Measurements from ENCODE around the gene DENND1A. TPM values are rescaled to one million over a fixed set of nuclear protein-coding genes. Genes with fewer than 3 reads are reported as not detected.
"Not testable (repeated sequence)": the region's sequence is repeated elsewhere in the genome, so short reads cannot be mapped to it uniquely, and the experiment has no call there.

DENND1A gene
- total RNA-seq, 2 experiments from 2014 or later: 18.5 to 20.1 TPM

DNA sequence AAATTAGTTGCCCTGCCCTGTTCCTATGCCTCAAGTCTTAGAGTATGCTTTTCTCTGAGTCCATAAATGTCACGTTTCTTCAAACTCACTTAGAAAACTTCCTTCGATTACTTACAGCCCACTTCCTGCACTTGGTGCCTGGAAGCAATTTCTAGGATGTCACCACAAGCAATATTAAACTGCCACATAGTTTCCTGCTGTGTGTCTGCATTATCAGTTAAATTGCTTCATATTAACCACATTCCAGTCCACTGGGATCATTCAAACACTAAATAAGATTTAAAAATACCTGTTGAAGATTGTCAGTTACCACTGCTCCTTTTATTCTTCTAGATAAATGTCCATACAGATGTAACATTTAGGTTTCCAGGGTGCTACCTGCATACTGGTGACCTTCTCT, 4.1 kb downstream of the DENND1A start:
- POLR2A ChIA-PET: no interaction called here
- CTCF ChIA-PET: no interaction called here

DNA sequence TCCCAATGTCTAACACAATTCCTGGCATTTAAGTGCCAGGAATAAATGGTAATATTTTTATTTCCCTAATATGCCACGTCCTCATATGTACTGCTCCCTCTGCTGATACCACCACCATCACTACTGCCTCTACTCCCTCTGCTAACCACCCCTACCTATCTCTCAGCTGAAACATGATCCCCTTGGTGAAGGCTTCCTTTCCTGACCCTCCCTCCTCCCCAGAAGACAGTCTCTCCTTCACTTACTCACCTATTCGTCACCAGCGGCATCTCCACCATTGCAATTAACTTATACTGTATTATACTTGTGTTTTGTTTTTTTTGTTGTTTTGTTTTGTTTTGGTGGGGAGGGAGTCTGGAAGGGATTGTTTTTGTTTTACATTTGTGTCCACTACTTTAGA, 4.8 kb downstream of the DENND1A start:
- ChIA-PET CTCF (no interaction called here), POLR2A (no interaction called here)

GRCh38 chr9:123924727-123925126, 5.2 kb downstream of the DENND1A start:
- POLR2A ChIA-PET: no interaction called here
- CTCF ChIA-PET: no interaction called here

GRCh38 chr9:123923884-123924283, 6.0 kb downstream of the DENND1A start:
- CTCF ChIA-PET: no interaction called here
- POLR2A ChIA-PET: no interaction called here

- CTCF ChIA-PET: no interaction called here
- POLR2A ChIA-PET: no interaction called here
Observed at GRCh38 chr9:123923377-123923776, 6.5 kb downstream of the DENND1A start.

- CTCF ChIA-PET: no interaction called here
- POLR2A ChIA-PET: no interaction called here
Observed at GRCh38 chr9:123922911-123923310, 7.0 kb downstream of the DENND1A start.

GRCh38 chr9:123922431-123922830, 7.5 kb downstream of the DENND1A start:
- ChIA-PET CTCF (no interaction called here), POLR2A (no interaction called here)

GRCh38 chr9:123914517-123915196, 15.3 kb downstream of the DENND1A start:
- CTCF ChIA-PET: no interaction called here
- POLR2A ChIA-PET: no interaction called here

GRCh38 chr9:123912167-123912897, 17.6 kb downstream of the DENND1A start:
- ChIA-PET POLR2A (no interaction called here), CTCF (no interaction called here)

DNA sequence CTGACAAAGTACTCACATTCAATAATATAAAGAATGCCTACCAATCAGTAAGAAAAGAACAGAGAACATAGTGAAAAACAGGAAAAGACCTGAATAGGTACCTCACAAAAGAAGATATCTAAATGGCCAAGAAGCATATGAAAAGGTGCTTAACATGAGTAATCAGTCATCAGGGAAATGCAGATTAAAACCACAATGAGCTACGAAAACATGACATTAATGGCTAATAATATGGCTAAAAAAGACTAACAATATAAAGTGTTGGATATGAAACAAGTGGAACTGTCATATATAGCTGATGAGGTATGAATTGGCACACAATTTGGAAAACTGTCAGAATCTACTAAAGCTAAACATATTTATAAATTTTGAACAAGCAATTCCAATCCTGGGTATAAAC, 18.9 kb downstream of the DENND1A start:
- POLR2A ChIA-PET: no interaction called here
- CTCF ChIA-PET: no interaction called here

DNA sequence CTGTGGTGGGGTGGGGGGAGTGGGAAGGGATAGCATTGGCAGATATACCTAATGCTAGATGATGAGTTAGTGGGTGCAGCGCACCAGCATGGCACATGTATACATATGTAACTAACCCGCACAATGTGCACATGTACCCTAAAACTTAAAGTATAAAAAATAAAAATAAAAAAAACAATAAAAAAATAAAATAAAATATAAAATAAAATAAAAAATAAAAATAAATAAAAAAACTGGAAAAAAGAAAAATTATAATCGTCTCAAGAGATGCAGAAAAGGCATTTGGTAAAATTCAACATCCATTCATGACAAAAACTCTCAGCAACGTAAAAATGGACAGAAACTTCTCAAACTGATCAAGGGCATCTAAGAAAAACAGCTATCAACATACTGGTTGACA, 20.7 kb downstream of the DENND1A start:
- POLR2A ChIA-PET, CTCF ChIA-PET: not testable (repeated sequence)

- CTCF ChIA-PET, POLR2A ChIA-PET: not testable (repeated sequence)
Observed at GRCh38 chr9:123903550-123903949, 26.4 kb downstream of the DENND1A start.

DNA sequence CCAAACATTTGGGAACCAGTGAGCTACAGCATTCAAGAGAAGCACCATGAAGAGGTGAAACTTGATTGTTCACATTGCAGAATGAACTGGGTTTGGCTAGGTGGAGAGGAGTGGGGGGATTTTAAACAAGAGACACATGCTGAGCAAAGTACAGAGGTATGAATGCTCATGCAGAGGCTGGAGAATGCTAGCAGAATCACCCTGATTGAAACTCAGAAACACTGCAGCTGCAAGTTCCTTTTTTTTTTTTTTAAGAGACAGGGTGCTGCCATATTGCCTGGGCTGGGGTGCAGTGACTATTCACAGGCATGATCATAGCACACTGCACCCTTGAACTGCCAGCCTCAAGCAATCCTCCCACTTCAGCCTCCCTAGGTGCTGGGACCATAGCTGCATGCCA, 35.1 kb downstream of the DENND1A start:
- CTCF ChIA-PET: interaction anchor here (0.6 kb wide), 1 partner anchor 255 kb away, joined by 3 read pairs; no protein-coding TSS in a partner anchor
- POLR2A ChIA-PET: no interaction called here

GRCh38 chr9:123893831-123894460, 36.0 kb downstream of the DENND1A start:
- ChIA-PET POLR2A (no interaction called here), CTCF (no interaction called here)

DNA sequence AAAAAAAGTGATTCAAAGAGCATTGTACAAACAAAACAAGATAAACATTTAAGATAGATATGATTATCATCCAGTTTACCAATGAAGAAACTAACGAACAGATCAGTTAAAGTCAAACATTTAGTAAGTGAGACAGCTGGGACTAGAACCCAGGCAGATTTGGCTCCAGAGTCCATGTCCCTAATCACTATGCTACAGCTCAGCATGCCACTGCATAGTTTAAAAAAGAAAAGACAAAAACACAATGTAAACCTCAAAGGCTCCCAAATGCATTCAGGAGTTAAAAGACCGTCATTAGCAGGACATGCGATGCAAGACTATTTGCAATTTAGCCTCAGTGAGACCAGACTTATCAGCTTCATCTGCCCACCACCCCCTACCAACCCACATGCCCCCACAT, 36.8 kb downstream of the DENND1A start:
- POLR2A ChIA-PET: no interaction called here
- CTCF ChIA-PET: no interaction called here

- ChIA-PET POLR2A (no interaction called here), CTCF (no interaction called here)
Observed at GRCh38 chr9:123887837-123888236, 42.1 kb downstream of the DENND1A start.

GRCh38 chr9:123885834-123886233, 44.1 kb downstream of the DENND1A start:
- POLR2A ChIA-PET, CTCF ChIA-PET: not testable (repeated sequence)

- POLR2A ChIA-PET: no interaction called here
- CTCF ChIA-PET: no interaction called here
Observed at GRCh38 chr9:123883634-123884033, 46.3 kb downstream of the DENND1A start.

GRCh38 chr9:123881604-123882003, 48.3 kb downstream of the DENND1A start:
- CTCF ChIA-PET: no interaction called here

DNA sequence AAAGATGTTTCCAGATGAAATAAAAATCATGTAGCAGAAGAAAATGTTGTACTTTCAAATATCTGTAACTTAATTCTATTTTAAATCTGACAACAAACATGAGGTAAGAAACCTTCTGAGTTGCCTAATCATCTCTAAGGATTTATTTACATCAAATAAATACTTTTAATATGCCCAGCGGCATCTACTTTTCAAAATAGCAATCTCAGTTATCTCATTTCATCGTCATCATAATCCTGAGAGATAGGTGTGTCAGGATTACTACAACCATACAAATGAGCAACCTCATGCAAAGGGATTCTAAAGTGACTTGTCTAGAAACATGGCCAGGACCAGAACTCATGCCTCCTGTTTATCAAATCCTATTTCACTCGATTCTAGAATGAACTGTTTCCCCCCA, 49.5 kb downstream of the DENND1A start:
- ChIA-PET CTCF (no interaction called here), POLR2A (no interaction called here)

More at GRCh38 chr9:123881604-123882003, 48.3 kb downstream of the DENND1A start:
- POLR2A ChIA-PET: no interaction called here

DNA sequence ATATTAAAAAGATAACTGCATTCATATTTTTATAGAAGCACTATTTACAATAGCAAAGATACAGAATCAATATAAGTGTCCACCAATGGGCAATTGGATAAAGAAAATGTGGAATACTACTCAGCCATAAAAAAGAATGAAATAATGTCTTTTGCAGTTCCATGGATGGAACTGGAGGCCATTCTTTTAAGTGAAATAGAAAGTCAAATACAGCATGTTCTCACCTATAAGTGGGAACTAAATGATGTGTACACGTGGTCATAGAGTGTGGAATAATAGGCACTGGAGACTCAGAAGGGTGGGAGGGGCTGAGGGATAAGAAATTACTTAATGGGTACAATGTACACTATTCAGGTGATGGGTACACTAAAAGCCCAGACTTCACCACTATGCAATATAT, 53.2 kb downstream of the DENND1A start:
- ChIA-PET CTCF (no interaction called here), POLR2A (no interaction called here)

- ChIA-PET CTCF (no interaction called here), POLR2A (no interaction called here)
Observed at GRCh38 chr9:123872710-123873109, 57.2 kb downstream of the DENND1A start.
